HG03460 (cell line): ENCODE measurements around the gene AKT3.
"Not testable (repeated sequence)": the region's sequence is repeated elsewhere in the genome, so short reads cannot be mapped to it uniquely, and the experiment has no call there.

Experiments
- ATAC-seq: cut with Tn5 transposase; IDR thresholded peaks from one replicate; pipeline ENCODE4 v1.9.1; 2021; ENCODE audit not compliant: unreplicated experiment

Gene AKT3

GRCh38 chr1:243850202-243850451 lies at the start of gene AKT3:
Gene AKT3 (minus strand): TSS chr1:243850243. CDS start chr1:243843170, 7,073 bp downstream.
- ATAC-seq, result peak; percentile 54

- no peak for ATAC-seq
These were observed 48.2 kb upstream of the AKT3 start for GRCh38 chr1:243898278-243898677.

GRCh38 chr1:243896313-243896712 lies 46.3 kb upstream of the AKT3 start:
- no peak for ATAC-seq

GRCh38 chr1:243892456-243892855 lies 42.4 kb upstream of the AKT3 start:
- ATAC-seq, result no peak

GRCh38 chr1:243890576-243890975 lies 40.5 kb upstream of the AKT3 start:
- no peak for ATAC-seq

GRCh38 chr1:243885806-243886205 lies 35.8 kb upstream of the AKT3 start:
- ATAC-seq, result no peak

GRCh38 chr1:243884603-243885002 lies 34.6 kb upstream of the AKT3 start:
- ATAC-seq, result no peak

GRCh38 chr1:243883551-243883950 lies 33.5 kb upstream of the AKT3 start:
- ATAC-seq, result no peak

GRCh38 chr1:243882276-243882675 lies 32.2 kb upstream of the AKT3 start:
- ATAC-seq, result no peak

GRCh38 chr1:243877058-243877457 lies 27.0 kb upstream of the AKT3 start:
- ATAC-seq, result not testable (repeated sequence)

GRCh38 chr1:243855616-243856318 lies 5.7 kb upstream of the AKT3 start:
- no peak for ATAC-seq

GRCh38 chr1:243851765-243852164 lies 1.7 kb upstream of the AKT3 start:
- no peak for ATAC-seq

GRCh38 chr1:243851257-243851756 lies 1.3 kb upstream of the AKT3 start:
- ATAC-seq, result no peak

GRCh38 chr1:243850452-243851256 lies 611 bp upstream of the AKT3 start:
- ATAC-seq, result peak; percentile 51

- ATAC-seq, result peak; percentile 19
These were observed 432 bp downstream of the AKT3 start for GRCh38 chr1:243849421-243850201.

- ATAC-seq, result peak; percentile 25
These were observed 1.1 kb downstream of the AKT3 start for GRCh38 chr1:243848858-243849420.

- ATAC-seq, result no peak
These were observed 1.7 kb downstream of the AKT3 start for GRCh38 chr1:243848165-243848857.

GRCh38 chr1:243846761-243847160 lies 3.3 kb downstream of the AKT3 start:
- ATAC-seq, result no peak

- ATAC-seq, result no peak
These were observed 4.2 kb downstream of the AKT3 start for GRCh38 chr1:243845888-243846287.

- no peak for ATAC-seq
These were observed 5.9 kb downstream of the AKT3 start for GRCh38 chr1:243844186-243844585.
